ENCODE measurements around the gene XYLT2. TPM values are rescaled to one million over a fixed set of nuclear protein-coding genes. Genes with fewer than 3 reads are reported as not detected.

Gene XYLT2
- total RNA-seq, 1 experiment from 2014 or later: 26.4 TPM

GRCh38 chr17:50375858-50376538 lies 30.1 kb downstream of the XYLT2 start:
- Histone ChIP-seq H3K4ac (ENCODE audit: low read depth, low read length) (no peak overlapping the region), H4K5ac (ENCODE audit: insufficient read length, low read depth, low read length) (no peak overlapping the region), H2AFZ (ENCODE audit: low read length) (no peak overlapping the region), H3K18ac (ENCODE audit: insufficient read length, low read depth, low read length) (no peak overlapping the region), H3K9me3 (ENCODE audit: control insufficient read depth, low read depth, low read length) (no peaks in the 10 kb centered on the region), H4K91ac (ENCODE audit: insufficient read length, low read depth, low read length) (no peak overlapping the region), H3K27ac (ENCODE audit: insufficient read length, low read depth, low read length) (no peak overlapping the region), H3K14ac (ENCODE audit: insufficient read depth, low read length) (no peak overlapping the region), H3K9ac (ENCODE audit: extremely low read depth, insufficient read length, low read length) (no peak overlapping the region), H4K8ac (replicated peaks; ENCODE audit: insufficient read length, low read depth, low read length) (no peak overlapping the region), H3K23ac (ENCODE audit: insufficient read length, low read depth, low read length) (no peak overlapping the region), H2BK20ac (ENCODE audit: low read depth, low read length, poor library complexity, severe bottlenecking) (no peak overlapping the region), H3K27me3 (ENCODE audit: insufficient read depth, low read length) (no peaks in the 10 kb centered on the region), H3T11ph (ENCODE audit: low read length) (no peak overlapping the region), H3K4me1 (ENCODE audit: insufficient read depth, low read length) (peaks cover 2% of the 10 kb centered on the region; the same call in 1 of the 2 replicates), H2AK5ac (ENCODE audit: insufficient read length, low read length) (no peak overlapping the region), H3K56ac (ENCODE audit: insufficient read length, low read depth, low read length) (no peak overlapping the region), H2BK5ac (ENCODE audit: insufficient read length, low read length) (no peak overlapping the region), H2BK120ac (ENCODE audit: low read depth, low read length, poor library complexity, severe bottlenecking) (no peak overlapping the region), H3K23me2 (ENCODE audit: insufficient read length, low read depth, low read length, poor library complexity, severe bottlenecking) (no peaks in the 10 kb centered on the region), H4K20me1 (ENCODE audit: control insufficient read depth, insufficient read depth, insufficient read length) (no peaks in the 10 kb centered on the region), H2BK15ac (ENCODE audit: low read depth, low read length) (no peak overlapping the region), H2BK12ac (ENCODE audit: insufficient read length, low read depth, low read length) (no peak overlapping the region), H3K79me2 (ENCODE audit: insufficient read depth, low read length) (peaks cover 3% of the 10 kb centered on the region; the same call in 1 of the 2 replicates), H3K4me2 (ENCODE audit: insufficient read depth, insufficient read length, low read length) (no peak overlapping the region), H3K79me1 (ENCODE audit: insufficient read depth, low read depth, low read length, poor library complexity, severe bottlenecking) (peaks cover 8% of the 10 kb centered on the region)
- TF ChIP-seq, protein P1, sequence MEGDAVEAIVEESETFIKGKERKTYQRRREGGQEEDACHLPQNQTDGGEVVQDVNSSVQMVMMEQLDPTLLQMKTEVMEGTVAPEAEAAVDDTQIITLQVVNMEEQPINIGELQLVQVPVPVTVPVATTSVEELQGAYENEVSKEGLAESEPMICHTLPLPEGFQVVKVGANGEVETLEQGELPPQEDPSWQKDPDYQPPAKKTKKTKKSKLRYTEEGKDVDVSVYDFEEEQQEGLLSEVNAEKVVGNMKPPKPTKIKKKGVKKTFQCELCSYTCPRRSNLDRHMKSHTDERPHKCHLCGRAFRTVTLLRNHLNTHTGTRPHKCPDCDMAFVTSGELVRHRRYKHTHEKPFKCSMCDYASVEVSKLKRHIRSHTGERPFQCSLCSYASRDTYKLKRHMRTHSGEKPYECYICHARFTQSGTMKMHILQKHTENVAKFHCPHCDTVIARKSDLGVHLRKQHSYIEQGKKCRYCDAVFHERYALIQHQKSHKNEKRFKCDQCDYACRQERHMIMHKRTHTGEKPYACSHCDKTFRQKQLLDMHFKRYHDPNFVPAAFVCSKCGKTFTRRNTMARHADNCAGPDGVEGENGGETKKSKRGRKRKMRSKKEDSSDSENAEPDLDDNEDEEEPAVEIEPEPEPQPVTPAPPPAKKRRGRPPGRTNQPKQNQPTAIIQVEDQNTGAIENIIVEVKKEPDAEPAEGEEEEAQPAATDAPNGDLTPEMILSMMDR (conservative IDR thresholded peaks at IDR 0.05): no peak
- Mint-ChIP-seq H3K36me3 (ENCODE audit: insufficient read depth in 1 of 3, low read depth in 3 of 3) (peaks cover 7 to 49% (median 48%) of the 10 kb centered on the region in 3 experiments; a peak in 6 of 7 replicates), H3K4me3 (no peak overlapping the region), H3K4me1 (peaks cover 14 to 15% of the 10 kb centered on the region in 2 experiments), H3K9me3 (no peaks in the 10 kb centered on the region), H3K27ac (no peak overlapping the region), H3K27me3 (ENCODE audit: low read depth) (no peaks in the 10 kb centered on the region)
- no CpG with 5 or more reads among the region's 5 CpGs for WGBS (ENCODE audit: extremely low coverage, insufficient read length, low lambda C conversion rate)
- no peak for DNase-seq
